Esophagus muscularis mucosa (tissue), 3 donors: Measurements from ENCODE around the gene POTEF.
"Not testable (repeated sequence)": the region's sequence is repeated elsewhere in the genome, so short reads cannot be mapped to it uniquely, and the experiment has no call there.

Experiments used
- CTCF ChIP-seq, 3 experiments: fragments of 200-600 bp in 2 of 3; fragments of 450-650 bp in 1 of 3; sonication (generic) in 2 of 3; IDR thresholded peaks; one replicate each; pipeline ENCODE4 v1.5.1; 2017 to 2019; ENCODE audit warnings: antibody characterized with exemption in 3 of 3, mild to moderate bottlenecking in 2 of 3, moderate library complexity in 1 of 3
- POLR2A ChIP-seq: fragments of 450-650 bp; IDR thresholded peaks from one replicate; pipeline ENCODE4 v1.6.1; 2017; ENCODE audit warnings: antibody characterized with exemption, moderate library complexity, mild to moderate bottlenecking, low read depth

- not testable (repeated sequence) for TF ChIP-seq CTCF (IDR thresholded peaks at IDR 0.05); POLR2A
Measured at GRCh38 chr2:130148515-130148914, 19.5 kb upstream of the POTEF start.
